GM21381 (cell line): Measurements from ENCODE around the gene ECHDC1.
"Not testable (repeated sequence)": the region's sequence is repeated elsewhere in the genome, so short reads cannot be mapped to it uniquely, and the experiment has no call there.

Source experiments
- ATAC-seq: cut with Tn5 transposase; IDR thresholded peaks from one replicate; pipeline ENCODE4 v1.9.1; 2021; ENCODE audit warnings: mild to moderate bottlenecking, moderate library complexity; ENCODE audit not compliant: unreplicated experiment

Gene ECHDC1

DNA sequence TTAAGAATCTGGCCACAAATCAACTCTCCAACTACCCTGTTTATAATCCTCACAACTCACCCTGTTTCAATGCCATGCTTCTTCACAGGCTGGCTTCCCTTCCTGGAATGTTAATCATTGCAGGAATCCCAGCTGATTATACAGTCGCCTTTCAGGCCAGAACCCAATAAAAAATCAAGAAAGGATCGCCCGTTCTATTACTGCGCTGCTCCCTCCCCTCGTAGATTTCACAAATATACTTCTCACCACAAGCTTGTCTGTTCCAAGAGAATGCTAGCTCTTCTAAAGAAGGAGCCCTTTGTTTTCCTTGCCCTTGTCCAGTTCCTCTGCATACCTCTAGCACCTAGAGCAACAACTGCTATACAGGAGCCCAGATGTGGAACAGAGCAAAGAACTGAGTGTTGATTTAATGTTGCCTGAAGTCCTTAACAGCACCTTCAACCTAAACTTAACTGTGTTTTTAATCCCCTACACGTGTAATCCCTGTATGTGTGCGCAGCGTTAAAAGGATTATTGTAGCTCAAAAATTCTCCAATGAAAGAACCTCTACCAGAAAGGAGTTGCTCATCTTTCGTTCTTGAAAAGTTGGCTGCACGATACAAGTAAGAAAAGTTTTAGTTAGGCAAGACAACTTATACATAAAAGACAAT, 988 bp downstream of the ECHDC1 start:
- ATAC-seq: no peak

DNA sequence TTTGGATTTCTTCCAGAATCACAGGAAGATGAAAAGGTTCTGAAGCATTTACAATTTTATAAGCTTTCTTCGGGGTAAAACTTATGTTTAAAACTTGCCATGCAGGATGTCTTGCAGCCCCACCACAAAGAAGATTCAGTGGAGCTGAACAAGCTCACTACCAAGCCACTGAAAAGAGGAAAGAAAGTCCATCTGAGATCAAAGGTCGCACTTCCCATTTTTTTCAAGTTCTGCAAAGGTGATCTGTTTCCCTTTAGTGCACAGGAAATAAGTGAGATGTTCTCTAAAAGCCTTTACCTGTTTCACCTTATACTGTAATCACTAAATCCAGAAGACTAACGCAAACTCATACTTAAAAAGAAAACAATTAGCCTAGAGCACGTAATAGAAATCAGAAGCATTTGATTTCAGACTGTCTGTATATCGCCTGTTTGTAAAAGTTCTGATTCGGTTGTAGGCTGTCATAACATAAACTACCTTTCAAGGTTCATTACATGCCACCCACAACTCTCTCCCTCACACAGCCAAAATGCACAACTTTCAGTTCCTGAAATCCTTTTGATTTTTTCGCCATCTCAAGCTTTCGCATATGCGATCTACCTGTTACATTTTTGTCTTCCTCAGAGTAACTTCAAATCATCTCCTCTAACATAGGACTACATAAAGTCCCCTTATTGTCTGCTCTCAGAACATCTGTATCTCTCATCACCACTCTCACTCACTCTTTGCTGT, 1.8 kb downstream of the ECHDC1 start:
- ATAC-seq: peak; percentile 36

DNA sequence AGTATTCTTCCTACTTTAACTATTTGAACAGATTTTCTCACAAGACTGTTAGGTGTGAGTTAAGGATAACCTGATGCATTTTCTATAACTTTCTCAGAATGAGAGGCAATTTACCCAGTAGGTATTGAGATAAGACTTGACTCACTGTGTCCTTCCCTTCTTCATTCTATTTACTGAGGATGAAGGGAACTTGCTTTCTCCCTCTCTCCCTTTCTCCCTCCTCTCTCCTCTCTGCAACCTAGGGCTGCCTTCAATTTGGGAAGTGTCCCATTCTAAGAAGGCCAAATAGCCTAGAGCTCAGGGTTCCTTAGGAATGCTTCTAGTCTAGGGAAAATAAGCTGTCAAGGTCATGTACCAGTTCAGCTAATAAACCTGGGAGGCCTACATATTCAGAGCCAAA, 3.2 kb downstream of the ECHDC1 start:
- no peak for ATAC-seq

DNA sequence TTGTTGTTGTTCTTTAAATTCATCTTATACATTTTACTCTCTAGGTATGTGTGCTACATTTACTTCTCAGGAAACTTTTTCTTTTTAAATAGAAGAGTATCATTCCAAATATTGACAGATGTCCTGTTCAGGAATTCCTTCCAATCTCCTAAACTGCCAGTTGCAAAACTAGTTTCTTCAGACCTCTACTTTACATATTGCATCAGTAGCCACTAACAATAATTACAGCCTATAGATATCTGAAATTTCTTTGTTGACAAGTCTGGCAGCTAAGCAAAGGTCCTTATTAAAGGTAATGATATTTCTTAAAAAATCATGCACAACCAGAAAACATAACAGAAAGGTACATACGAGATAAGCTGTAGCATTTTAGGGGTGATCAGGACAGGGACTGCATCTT, 4.5 kb downstream of the ECHDC1 start:
- no peak for ATAC-seq

DNA sequence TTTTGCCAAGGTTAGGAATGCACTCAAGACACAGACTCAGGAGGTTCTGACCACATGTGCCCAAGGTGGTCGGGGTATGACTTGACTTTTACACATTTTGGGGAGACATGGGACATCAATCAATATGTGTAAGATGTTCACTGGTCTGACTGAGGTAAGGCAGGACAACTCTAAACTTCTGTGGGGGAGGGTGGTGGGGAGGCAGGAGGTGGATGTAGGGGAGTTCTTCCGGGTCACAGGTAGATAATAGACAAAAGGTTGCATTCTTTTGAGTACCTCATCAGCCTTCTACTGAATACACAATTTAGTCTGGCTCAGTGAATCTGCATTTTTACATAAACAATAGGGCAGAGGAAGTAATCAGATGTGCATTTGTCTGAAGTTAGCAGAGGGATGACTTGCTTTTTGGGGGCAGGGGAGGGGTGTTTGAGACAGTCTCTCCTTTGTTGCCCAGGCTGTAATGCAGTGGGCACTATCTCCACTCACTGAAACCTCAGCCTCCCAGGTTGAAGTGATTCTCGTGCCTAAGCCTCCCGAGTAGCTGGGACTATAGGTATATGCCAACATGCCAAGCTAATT, 10.9 kb downstream of the ECHDC1 start:
- ATAC-seq: no peak

DNA sequence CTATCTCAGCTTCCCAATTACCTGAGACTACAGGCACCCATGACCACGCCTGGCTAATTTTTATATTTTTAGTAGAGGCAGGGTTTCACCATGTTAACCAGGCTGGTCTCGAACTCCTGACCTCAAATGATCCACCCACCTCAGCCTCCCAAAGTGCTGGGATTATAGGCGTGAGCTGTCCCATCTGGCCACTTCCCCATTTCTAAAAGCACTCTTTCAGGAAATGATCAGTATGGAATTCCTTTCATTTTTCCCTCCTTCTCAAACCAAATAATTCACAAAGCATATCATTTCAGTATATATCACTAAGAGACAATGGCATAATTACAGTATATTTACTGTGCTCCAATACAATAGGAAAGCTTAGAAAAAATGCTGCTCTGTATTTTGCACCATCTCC, 12.2 kb downstream of the ECHDC1 start:
- not testable (repeated sequence) for ATAC-seq

DNA sequence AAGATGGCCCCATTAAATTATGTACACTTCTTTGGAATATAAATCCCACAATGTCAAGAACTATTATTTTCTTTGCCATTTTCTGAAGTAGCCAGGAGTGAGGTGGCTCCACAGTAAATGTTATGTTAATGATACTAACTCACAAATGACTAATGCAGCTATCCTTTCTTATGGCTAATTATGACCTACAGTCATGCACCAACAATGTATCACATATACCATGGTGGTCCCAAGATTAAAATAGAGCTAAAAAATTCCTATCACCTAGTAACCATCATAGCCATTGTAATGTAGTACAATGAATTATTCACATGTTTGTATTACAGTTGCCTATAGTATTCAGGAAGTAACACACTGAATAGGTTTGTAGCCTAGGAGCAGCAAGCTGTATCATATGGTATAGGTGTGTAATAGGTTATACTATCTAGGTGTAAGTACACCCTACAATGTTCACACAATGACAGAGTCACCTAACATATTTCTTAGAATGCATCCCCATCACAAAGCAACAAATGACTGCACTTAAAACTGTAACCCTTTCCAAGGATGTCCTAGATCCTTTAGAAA, 15.3 kb downstream of the ECHDC1 start:
- no peak for ATAC-seq

DNA sequence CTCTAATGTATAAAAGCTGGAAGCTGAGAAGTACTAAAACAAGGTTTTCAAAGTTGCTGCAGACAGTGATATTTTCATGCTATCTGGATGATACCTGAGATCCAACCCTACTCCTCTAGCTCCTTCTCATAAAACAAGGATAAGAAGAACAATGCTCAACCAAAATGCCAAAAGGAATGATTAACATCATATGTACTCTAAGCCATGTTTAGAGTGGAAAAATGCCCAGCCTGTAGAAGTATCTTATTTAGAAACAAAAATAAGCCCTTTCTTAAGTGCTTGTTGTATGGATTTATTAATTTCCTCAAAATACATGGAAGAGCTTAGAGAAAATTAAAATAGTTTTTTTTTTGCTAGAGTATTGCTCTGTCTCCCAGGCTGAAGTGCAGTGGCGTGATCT, 23.7 kb downstream of the ECHDC1 start:
- no peak for ATAC-seq

DNA sequence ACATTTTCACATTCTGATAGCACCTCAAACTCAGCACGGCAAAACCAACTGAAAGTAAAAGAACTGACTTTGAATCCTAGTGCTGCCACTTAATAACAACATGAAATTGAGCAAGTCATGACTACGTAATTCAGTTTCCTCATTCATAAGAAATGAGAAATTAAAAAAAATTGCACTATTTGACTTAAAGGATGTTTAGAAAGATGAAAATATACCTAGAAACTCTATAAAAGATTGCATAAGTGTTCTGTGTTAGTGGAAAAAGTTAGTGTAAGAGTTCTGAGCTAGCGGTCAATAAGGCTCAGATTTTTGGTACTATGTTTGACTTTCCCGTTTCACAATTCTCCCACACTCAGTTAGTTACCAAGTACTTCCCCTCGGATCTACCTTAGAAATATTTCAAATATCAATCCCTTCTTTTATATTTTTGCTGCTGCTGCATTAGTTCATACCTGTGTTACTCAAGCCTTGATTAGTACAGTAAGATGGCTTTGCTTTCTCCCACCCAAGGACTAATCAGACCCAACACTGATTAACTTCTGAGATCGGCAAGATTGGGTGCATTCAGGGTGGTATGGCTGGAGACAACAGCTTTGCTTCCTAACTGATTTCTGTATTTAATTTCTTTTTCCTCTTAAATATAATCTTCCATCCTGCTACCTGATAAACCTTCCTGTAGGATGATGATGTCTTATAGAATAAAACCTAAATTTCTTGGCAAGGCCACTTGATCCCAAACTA, 25.9 kb downstream of the ECHDC1 start:
- no peak for ATAC-seq

DNA sequence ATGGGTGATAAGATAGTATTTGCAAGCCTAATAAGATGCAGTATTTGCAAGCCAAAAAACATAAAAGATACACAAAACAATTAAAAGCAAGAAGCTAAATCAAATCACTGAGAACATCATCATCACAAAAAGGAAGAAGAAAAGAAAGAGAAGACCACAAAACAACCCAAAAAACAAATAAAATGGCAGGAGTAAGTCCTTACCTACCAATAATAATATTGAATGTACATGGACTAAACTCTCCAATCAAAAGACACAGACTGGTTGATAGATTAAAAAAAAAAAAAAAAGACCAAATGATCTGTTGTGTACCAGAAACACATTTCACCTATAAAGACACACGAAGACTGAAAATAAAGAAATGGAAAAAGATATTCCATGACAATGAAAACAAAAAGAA, 37.7 kb downstream of the ECHDC1 start:
- no peak for ATAC-seq

DNA sequence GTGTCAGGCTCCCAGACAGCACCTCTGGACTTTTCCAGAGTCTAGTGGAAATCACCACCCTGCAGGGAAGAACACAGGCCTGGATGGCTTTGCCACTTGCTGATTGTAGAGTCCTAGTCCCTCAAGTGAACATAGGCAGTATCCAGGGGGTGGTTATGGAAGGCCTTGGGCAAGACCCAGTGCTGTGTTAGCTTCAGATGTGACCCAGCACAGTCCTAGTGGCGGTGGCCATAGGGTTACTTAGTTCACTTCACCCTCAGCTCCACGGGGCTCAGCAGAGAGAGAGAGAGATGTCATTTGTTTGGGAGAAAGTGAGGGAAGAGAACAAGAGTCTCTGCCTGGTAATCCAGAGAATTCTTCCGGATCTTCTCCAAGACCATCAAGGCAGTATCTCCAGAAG, 39.5 kb downstream of the ECHDC1 start:
- no peak for ATAC-seq

DNA sequence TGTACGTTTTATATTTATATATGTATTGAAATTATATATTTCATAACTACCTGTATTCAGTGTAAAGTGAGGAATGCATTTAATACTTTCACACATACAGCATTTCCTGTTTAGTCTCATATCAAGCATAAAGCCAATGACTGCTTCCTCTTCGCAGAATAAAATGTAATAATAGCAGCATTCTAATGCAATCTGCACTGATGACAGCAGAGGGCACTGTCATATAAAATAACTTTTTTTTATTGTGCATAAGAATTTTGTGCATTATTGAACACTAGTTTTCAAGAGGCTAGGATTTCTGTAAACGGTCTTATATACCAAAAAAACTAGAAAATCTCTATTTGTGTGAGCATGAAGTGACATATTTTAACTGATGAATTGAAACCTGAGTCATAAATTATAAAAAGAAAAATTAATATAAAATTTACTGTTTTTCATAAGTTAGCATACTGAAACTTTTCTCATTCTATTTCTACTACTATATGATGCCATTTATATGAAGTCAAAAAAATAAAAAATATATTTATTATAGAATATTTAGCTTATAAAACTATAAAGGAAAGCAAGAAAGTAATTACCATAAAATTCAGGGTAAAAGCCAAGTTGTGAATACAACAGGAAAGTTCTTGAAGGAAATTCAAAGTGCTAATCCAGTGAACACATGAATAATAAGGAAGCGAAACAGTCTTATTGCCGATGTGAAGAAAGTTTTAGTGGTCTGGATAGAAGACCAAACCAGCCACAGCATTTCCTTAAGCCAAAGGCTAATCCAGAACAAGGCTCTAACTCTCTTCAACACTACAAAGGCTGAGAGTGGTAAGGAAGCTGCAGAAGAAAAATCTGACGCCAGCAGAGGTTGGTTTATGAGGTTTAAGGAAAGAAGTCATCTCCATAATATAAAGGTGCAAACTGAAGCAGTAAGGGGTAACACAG, 40.4 kb downstream of the ECHDC1 start:
- peak; percentile 73 for ATAC-seq

DNA sequence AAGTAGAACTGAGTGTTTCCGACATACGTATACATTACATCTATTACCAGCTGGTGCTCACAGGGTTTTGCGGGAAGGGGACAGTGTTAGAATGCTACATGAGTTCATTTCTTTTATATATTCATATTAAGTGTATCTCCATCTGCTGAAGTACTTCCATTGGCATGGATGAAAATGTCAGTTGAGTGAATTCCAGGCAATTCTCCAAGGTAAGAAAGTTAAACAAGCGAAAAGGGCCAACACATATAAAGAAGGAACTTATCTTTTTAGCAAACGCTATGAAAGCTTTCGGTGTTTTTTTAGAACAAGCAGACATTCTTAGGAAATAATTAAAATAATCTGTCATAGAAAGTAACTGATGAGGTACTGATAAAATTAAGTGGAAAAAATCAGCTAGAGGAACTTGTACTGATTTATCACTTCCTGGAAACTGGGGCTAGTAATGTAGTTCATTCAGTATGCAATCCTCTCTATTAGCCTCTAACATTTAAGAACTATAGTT, 42.2 kb downstream of the ECHDC1 start:
- ATAC-seq: no peak

DNA sequence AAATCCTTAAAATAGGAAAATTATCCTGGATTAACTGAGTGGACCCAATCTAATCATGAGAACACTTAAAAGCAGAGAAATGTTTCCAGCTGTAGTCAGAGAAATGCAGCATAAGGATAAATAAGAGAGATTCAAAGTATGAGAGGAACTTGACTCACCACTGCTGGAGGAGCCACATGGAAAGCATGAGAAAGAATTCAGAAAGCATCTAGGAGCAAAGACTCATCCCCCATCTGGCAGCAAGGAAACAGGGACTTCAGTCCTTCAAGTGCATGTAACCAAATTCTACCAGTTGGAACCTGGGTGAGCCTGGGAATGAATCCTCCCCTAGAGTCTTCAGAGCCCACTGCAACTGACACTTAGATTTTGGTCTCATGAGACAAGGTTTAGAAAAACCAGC, 43.0 kb downstream of the ECHDC1 start:
- ATAC-seq: no peak

DNA sequence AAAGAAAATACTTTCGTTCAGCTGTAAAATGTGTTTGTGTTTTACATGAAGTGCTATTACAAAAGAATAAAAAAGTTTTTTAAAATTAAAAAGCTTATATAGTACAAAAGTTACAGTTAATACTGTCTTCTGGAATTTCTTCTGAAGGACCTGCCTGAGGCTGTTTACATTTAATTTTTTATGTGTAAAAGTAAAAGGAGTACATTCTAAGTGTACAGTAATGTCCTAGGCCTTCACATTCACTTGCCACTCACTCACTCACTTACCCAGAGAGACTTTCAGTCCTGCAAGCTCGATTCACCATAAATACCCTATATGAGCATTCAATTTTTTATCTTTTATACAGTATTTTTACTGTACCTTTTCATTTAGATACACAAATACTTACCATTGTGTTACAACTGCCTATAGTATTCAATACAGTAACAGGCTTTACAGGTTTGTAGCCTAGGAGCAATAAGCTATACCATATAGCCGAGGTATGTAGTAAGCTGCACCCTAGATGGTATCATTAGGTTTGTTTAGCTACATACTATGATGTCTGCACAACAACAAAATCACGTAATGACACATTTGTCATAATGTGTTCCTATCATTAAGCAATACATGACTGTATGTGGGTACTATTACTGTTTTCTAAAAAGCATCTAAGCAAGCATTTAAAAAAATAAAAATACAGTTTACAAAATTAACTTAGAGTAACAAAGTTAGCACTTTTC, 43.7 kb downstream of the ECHDC1 start:
- ATAC-seq: no peak

DNA sequence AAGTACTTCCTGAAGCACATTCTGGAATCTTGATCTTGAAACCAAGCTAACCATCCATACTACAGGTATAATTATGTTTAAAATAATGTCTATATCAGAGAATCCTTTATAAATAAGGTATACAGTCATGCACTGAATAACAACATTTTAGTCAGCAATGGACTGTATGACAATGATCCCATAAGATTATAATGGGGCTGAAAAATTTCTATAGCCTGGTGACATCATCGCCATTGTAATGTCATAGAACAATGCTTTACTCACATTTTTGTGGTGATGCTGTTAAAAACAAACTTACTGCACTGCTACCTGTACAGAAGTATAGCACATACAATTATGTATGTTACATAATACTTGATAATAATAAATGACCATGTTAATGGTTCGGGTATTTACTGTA, 44.9 kb downstream of the ECHDC1 start:
- ATAC-seq: no peak

DNA sequence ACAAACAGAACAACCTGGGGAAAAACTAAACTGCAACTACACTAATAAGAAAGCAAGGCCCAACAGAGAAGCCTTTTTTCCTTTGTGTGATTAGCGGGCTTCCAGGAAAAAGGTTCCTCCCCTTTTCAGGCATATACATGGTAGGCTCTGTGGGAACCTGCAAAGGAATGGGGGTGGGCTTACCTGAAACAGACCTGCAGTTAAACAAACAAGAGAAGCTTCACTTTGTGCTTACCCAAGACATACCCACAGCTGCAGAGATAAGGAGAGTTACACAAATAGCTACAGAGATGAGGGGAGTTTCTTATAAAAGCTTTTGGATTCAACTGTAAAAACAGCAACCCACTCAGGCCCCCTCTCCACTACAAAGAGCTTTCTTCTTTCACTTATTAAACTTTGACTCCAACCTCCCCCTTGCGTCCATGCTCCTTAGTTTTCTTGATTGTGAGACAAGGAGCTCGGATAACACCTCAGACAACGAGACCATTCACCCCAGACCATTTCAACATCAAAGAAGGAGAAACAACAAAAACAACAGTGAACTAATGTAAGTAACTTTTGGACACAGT, 45.8 kb downstream of the ECHDC1 start:
- no peak for ATAC-seq

DNA sequence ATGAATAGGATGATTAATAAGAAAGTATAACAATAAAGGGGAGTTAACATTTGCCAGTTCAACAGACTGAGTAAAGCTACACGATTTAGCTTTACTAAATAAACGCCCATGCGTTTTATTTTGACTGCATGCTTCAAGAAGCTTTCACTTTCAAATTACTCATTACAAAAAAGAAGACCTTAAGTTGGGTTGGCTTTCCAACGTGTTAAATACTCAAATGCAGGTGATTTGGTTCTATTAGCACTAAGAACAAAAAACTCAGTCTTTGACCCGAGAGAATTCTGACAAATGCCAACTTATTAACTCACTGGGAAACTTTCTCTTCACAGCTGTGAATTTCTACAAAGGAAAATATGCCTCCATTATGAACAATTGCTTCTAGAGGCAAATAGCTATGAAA, 51.9 kb downstream of the ECHDC1 start:
- ATAC-seq: peak; percentile 82
